HG03521 (cell line): ENCODE data around the gene STK33.
"Not testable (repeated sequence)": the region's sequence is repeated elsewhere in the genome, so short reads cannot be mapped to it uniquely, and the experiment has no call there.

ENCODE experiments used
- ATAC-seq: cut with Tn5 transposase; IDR thresholded peaks from one replicate; pipeline ENCODE4 v1.9.1; 2021; ENCODE audit warnings: mild to moderate bottlenecking, moderate library complexity; ENCODE audit not compliant: unreplicated experiment

Gene STK33

DNA sequence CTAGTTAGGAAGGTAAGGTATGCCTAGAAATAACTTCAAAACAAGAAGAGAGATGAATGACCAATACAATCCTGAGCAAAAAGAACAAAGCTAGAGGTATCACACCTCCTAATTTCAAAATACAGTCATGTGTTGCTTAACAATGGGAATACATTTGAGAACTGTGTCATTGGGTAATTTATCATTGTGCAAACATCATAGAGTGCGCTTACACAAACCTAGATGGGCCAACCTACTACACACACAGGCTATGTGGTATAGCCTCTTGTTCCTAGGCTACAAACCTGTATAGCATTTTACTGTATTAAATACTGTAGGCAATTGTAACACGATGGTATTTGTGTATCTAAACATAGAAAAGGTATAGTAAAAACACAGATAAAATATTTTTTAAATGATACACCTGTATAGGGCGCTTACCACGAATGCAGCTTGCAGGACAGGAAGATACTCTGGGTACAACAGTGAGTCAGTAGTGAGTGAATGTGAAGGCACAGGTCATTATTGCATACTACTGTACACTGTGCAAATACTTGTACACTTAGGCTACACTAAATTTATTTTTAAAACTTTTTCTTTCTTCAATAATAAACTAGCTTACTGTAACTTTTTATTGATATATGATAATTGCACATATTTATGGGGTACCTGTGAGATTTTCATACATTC is 48.2 kb downstream of the STK33 start:
- ATAC-seq, result no peak

DNA sequence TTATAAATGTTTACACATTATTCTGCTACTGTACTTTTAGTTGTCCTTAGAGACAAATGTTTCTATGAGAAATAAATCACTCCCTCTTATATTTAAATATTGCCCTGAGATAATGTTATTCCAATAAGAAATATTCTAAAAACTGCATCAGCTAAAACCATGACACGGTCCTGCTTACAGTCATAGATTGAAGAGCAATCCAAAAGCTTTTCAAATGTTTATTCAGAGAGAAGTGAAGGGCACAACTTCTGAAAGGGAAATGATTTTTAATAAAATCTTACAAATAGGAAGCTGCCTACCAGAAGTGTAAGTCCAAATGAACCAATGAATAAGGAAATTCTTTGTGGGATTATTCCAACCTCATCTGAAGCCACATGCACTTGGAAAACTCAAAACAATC is 49.2 kb downstream of the STK33 start:
- no peak for ATAC-seq

- no peak for ATAC-seq
Observed at GRCh38 chr11:8543278-8543677, 50.8 kb downstream of the STK33 start.

DNA sequence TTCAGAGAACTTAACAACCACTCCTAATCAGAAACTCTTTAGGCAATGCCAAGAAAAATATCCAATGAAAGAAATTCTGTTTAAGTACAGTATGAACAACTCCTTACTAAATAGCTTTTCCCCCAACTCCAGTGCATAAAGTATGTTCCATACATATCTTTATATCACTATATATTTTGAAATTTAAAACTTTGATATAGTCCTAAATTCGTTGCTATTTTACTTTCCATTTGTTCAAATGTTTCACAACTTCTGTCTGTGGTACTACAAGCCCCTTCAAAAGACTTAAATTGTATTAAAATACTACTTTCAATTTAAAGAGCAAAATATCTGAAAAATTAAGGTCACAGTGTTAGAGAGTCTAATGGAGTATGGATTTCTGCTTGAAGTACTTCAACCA is 52.6 kb downstream of the STK33 start:
- ATAC-seq, result no peak

GRCh38 chr11:8533332-8533731 is 60.7 kb downstream of the STK33 start:
- ATAC-seq, result peak; percentile 58

GRCh38 chr11:8532475-8532874 is 61.6 kb downstream of the STK33 start:
- ATAC-seq, result peak; percentile 60

DNA sequence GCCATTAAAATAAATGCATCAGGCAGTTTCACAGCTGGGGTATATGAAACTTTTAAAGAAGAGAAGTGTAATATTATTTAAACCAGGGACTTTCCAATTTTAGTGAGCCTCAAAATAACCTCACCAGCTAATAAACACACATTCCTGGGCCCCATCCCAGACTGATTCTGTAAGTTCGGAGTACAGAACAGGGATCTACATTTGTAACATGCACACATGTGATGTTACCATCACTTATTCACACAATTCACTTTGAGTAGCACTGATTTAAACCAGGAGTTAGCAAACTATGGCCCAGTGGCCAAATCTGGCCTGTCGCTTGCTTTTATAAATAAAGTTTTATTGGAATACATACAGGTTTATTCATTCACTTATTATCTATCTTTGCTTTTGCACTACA is 62.0 kb downstream of the STK33 start:
- ATAC-seq, result no peak

- ATAC-seq, result no peak
Observed at GRCh38 chr11:8531312-8531711, 62.7 kb downstream of the STK33 start.

DNA sequence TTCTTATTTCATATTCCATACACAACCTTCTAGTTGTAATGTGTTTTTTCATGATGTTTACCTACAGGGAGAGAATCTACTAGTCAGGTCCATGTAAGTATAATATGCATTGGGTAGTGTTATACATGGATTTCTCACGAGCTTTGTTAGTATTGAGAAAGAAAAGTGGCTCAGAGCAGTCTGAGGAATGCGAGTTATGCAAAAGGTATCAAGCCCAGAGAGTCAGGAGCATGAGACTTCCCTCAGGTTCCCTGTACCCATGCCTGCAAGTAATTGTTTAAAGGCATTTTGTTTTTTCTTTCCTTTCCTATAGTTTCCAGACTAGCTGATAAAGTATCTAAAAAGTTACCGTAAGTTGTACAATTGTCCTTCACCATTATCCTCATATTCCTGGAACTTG is 66.1 kb downstream of the STK33 start:
- no peak for ATAC-seq

- ATAC-seq, result no peak
Observed at GRCh38 chr11:8523396-8523795, 70.6 kb downstream of the STK33 start.

DNA sequence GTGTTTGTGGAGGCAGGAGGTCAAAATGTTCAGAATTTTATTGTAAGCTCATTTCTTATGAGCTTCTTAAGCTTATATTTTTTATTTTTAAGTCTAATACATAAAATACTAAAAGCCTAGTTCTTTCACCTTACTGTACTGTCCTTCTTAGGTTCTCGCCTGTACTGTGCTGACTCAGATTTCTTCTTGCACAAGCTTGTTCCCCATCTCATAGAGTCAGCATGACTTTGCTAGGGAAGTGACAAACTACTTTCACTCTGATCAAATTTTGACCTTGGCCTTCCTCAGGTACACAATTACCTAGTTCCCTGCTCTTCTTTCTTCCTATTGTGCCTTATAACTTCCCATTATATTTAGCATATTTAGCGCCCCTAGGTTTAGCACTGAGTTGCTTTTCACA is 81.5 kb downstream of the STK33 start:
- ATAC-seq, result no peak

DNA sequence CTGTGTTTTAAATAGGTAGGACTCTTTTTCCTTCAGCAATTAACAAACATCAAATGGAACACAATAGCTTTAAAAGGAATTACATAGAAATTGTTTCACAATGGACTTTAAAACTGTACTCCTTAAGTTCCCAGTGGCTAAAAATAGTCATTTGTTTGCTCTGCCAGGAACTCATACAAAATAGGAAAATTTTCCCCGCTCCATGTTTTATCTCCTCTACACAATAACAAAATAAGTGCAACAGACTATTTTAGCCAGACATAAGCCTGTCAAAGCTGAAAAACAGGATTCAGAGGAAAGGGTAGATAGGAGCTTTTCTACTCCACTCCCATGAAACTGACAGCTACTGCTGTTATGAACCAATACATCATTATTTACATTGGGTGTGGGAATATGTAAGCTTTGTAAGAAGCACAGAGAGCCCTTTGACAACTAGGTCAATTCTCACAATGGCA is 90.1 kb downstream of the STK33 start:
- no peak for ATAC-seq

GRCh38 chr11:8501836-8502235 is 92.2 kb downstream of the STK33 start:
- ATAC-seq, result no peak

GRCh38 chr11:8488395-8488794 is 105.6 kb downstream of the STK33 start:
- no peak for ATAC-seq

GRCh38 chr11:8487261-8487660 is 106.8 kb downstream of the STK33 start:
- ATAC-seq, result no peak

DNA sequence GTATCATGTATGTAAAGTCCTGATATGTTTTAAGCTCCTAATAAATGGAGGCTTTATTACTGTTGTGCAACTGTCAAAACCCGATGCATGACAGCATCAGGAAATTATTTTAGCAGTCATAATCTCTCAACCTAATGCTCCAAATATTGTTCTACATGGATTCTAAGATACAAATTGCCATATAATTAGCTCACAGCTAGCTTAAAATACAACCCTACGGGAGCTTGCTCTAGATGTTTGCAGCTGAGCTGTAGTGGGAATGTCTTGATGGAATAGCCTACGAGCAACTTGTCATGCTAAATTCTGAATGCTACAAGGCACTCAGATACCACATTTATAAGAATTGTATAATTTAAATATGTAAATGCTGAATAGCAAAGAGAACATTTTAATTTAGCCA is 109.8 kb downstream of the STK33 start:
- ATAC-seq, result no peak

DNA sequence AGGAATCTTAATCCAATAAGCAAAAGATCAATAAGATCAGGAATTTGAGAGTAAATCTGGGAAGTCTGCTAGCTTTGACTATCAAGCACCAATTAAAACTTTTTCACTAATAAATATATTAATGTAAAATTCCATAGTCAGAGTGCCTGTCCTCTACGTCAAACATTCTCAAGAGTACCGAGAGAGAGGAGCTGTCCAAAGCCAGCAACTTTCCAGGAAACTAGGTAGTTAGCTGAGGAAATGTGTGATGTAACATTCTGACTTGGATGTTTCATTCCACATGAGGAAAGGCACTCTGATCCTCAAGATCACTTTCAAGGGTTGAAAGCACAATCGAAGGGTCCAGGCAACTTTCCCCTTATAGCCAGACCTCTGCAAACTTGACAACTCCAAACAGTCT is 113.2 kb downstream of the STK33 start:
- ATAC-seq, result no peak

DNA sequence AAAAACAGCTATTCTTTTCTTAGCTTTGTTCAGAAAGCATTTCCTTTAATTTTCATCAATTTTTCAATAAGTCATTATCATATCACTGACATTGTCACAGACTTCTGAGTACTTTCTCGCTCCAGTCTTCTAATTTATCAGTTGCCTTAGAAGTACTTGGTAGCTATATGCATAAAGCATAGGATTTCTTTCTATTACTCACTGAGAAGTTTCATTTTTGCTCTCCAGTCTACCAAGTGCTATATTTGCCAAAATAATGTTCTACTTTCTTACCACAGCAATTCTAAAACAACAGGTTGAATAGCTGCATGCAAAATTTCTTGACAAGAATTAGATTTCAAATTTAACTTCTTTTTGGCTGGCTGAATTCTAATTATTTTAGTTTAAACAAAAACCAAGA is 116.3 kb downstream of the STK33 start:
- ATAC-seq, result peak; percentile 77

GRCh38 chr11:8477151-8477550 is 116.9 kb downstream of the STK33 start:
- ATAC-seq, result no peak

- ATAC-seq, result not testable (repeated sequence)
Observed at GRCh38 chr11:8467806-8468205, 126.2 kb downstream of the STK33 start.

DNA sequence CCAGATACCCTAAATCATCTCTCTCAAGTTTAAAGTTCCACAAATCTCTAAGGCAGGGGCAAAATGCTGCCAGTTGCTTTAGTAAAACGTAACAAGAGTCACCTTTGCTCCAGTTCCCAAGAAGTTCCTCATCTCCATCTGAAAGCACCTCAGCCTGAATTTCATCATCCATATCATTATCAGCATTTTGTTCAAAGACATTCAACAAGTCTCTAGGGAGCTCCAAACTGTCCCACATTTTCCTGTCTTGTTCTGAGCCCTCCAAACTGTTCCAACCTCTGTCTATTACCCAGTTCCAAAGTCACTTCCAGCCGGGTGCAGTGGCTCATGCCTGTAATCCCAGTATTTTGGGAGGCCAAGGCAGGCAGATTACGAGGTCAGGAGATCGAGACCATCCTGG is 126.7 kb downstream of the STK33 start:
- ATAC-seq, result not testable (repeated sequence)

GRCh38 chr11:8466884-8467283 is 127.1 kb downstream of the STK33 start:
- not testable (repeated sequence) for ATAC-seq

- ATAC-seq, result no peak
Observed at GRCh38 chr11:8459711-8460399, 134.2 kb downstream of the STK33 start.
